ENCODE measurements around the gene TMEFF2. TPM values are rescaled to one million over a fixed set of nuclear protein-coding genes. Genes with fewer than 3 reads are reported as not detected.
A peak's percentile ranks its signal among the peaks of the same experiment; 100 is the strongest.

The TMEFF2 gene
- not detected for total RNA-seq

- peak within 1 kb of the TSS; percentile 58 to 61 for H3K4me3 ChIP-seq
- H3K27me3 ChIP-seq = peaks cover 13% of the 10 kb centered on the region
- TF ChIP-seq CTCF (IDR thresholded peaks at IDR 0.05) = no peak
- peak in 1 of 2 donors; percentile 70 for DNase-seq (ENCODE audit: low spot score in 2 of 2)
- no peaks in the 10 kb centered on the region for H3K9me3 ChIP-seq
- H3K36me3 ChIP-seq = no peaks in the 10 kb centered on the region
- intact Hi-C loops (cut with DNase I) = no loop called here
- H3K27ac ChIP-seq = no peak within 1 kb of the TSS
- H3K4me1 ChIP-seq = peaks cover 7 to 18% of the 10 kb centered on the region in 2 donors
Observed at GRCh38 chr2:192194866-192195547, at the start of gene TMEFF2. TMEFF2 (minus strand) TSS chr2:192194933; CDS start chr2:192194524, 409 bp downstream.

- no peaks in the 10 kb centered on the region for H3K36me3 ChIP-seq
- no peaks in the 10 kb centered on the region for H3K4me1 ChIP-seq
- no peak overlapping the region for H3K27ac ChIP-seq
- H3K27me3 ChIP-seq = no peaks in the 10 kb centered on the region
- intact Hi-C loops (cut with DNase I) = no loop called here
- no peak overlapping the region for H3K4me3 ChIP-seq
- DNase-seq (ENCODE audit: low spot score in 2 of 2) = no peak
- TF ChIP-seq CTCF (IDR thresholded peaks at IDR 0.05) = no peak
- no peaks in the 10 kb centered on the region for H3K9me3 ChIP-seq
Observed at GRCh38 chr2:192243488-192243887, 48.8 kb upstream of the TMEFF2 start.

GRCh38 chr2:192236136-192236535 lies 41.4 kb upstream of the TMEFF2 start:
- intact Hi-C loops (cut with DNase I) = no loop called here
- Histone ChIP-seq H3K4me1 (no peaks in the 10 kb centered on the region), H3K27me3 (no peaks in the 10 kb centered on the region), H3K27ac (no peak overlapping the region), H3K9me3 (no peaks in the 10 kb centered on the region), H3K4me3 (no peak overlapping the region), H3K36me3 (no peaks in the 10 kb centered on the region)
- no peak for TF ChIP-seq CTCF (IDR thresholded peaks at IDR 0.05)
- DNase-seq (ENCODE audit: low spot score in 2 of 2) = no peak

GRCh38 chr2:192230889-192231453 lies 36.2 kb upstream of the TMEFF2 start:
- Histone ChIP-seq H3K4me1 (no peaks in the 10 kb centered on the region), H3K36me3 (no peaks in the 10 kb centered on the region), H3K4me3 (no peak overlapping the region), H3K27ac (no peak overlapping the region), H3K9me3 (no peaks in the 10 kb centered on the region), H3K27me3 (no peaks in the 10 kb centered on the region)
- no peak for DNase-seq (ENCODE audit: low spot score in 2 of 2)
- TF ChIP-seq CTCF (IDR thresholded peaks at IDR 0.05) = no peak
- intact Hi-C loops (cut with DNase I) = no loop called here

GRCh38 chr2:192228685-192229084 lies 34.0 kb upstream of the TMEFF2 start:
- TF ChIP-seq CTCF (IDR thresholded peaks at IDR 0.05) = no peak
- Histone ChIP-seq H3K36me3 (no peaks in the 10 kb centered on the region), H3K27me3 (no peaks in the 10 kb centered on the region), H3K4me1 (no peaks in the 10 kb centered on the region), H3K4me3 (no peak overlapping the region), H3K27ac (no peak overlapping the region), H3K9me3 (no peaks in the 10 kb centered on the region)
- intact Hi-C loops (cut with DNase I) = no loop called here
- DNase-seq (ENCODE audit: low spot score in 2 of 2) = no peak
